ENCODE results near the gene TMEM185B. TPM values are rescaled to one million over a fixed set of nuclear protein-coding genes. Genes with fewer than 3 reads are reported as not detected.

TMEM185B gene
- total and polyA plus RNA-seq, 10 of the 15 experiments (the other 5 are each of a cell fraction or from before 2014, with no cell fraction given) = 2.4 to 20.9 (median 14.5) TPM

DNA sequence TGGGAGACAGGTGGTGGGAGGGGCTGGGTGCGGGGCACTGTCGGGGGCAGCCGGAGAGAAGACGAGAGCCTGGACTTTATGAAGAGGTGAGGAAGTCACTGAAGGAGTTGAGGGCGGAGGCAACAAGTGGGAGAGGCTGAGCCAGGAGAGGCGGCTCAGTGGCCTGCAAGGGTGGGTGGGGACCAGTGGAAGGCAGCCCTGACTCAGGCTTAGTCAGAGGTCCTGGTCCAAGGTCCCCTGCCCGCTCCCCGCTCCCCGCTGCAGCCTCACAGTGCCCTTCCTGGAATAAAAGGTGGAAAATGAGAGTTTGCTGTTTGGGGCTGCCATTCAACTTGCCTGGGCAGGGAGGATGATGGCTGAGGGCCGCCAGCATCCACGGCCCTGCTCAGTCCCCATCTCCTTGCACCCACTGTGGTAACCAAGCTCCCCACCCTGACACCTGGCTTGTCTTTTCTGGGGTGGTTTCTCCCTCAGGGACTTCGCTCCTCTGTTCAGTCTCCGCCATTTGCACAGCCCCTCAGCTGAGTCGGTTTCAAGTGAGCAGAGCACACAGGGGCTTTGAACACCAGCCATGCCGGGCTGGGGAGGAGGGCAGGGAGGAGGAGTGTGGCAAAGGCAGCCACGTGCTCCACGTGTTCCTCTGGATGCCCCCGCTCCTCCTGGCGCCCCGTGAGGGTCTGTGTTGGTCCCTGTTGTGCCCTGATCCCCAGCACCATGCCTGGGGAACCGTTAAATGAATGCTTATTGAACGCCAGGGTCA is 15.7 kb upstream of the TMEM185B start:
- intact Hi-C loops (cut with micrococcal nuclease; ENCODE audit: unreplicated experiment) (no loop called here), in situ Hi-C loops (cut with MboI) (no loop called here)
- Histone ChIP-seq H3K79me2 (ENCODE audit: control insufficient read depth, insufficient read depth, low read length) (no peaks in the 10 kb centered on the region), H3K36me3 (ENCODE audit: control insufficient read depth in 2 of 2, insufficient read depth in 2 of 2, low read length in 1 of 2) (no peaks in the 10 kb centered on the region), H3K9me3 (replicated peaks; ENCODE audit: control insufficient read depth, insufficient read depth, low read length) (peaks cover 5% of the 10 kb centered on the region; the same call in 2 of the 3 replicates), H3K4me2 (ENCODE audit: control insufficient read depth, insufficient read depth) (no peak overlapping the region), H3K27ac (ENCODE audit: control insufficient read depth, insufficient read depth) (no peak overlapping the region), H4K20me1 (ENCODE audit: control insufficient read depth, insufficient read depth) (no peaks in the 10 kb centered on the region), H3K27me3 (replicated peaks in 1 of 2; ENCODE audit: control insufficient read depth in 2 of 2, insufficient read depth in 2 of 2, low read length in 1 of 2) (no peaks in the 10 kb centered on the region), H3K9ac (ENCODE audit: control insufficient read depth, insufficient read depth, low read length) (no peak overlapping the region), H3K4me3 (no peak overlapping the region), H3K4me1 (ENCODE audit: control insufficient read depth, insufficient read depth, low read length) (no peaks in the 10 kb centered on the region; the same call in 1 of the 2 replicates), H2AFZ (ENCODE audit: control insufficient read depth, low read depth, low read length) (no peak overlapping the region)
- ATAC-seq (no peak), FAIRE-seq (no peak), DNase-seq (ENCODE audit: low read depth, low spot score) (no peak)
- WGBS (ENCODE audit: insufficient coverage, insufficient replicate concordance, low lambda C conversion rate, missing lambda C conversion rate) = 72% methylated on average over 21 of the region's 22 CpGs
- RAD21 ChIA-PET (ENCODE audit: unreplicated experiment) = no interaction called here
- CTCF ChIA-PET = interaction anchor here (1.0 kb wide), 1 partner anchor 74 kb away, joined by 4 read pairs; no protein-coding TSS in a partner anchor
- no TSS peak for BruUV-seq (replicated peaks)
- SMC1A ChIA-PET (ENCODE audit: uncharacterized antibody, unreplicated experiment) = interaction anchor here (1.1 kb wide), 1 partner anchor 73 kb away, joined by 3 read pairs; no protein-coding TSS in a partner anchor
- no peak for TF ChIP-seq ASH2L (IDR thresholded peaks at IDR 0.05; ENCODE audit: borderline replicate concordance, low read depth)
- no peak for TF ChIP-seq NBN (IDR thresholded peaks at IDR 0.05)
- no peak for TF ChIP-seq RCOR1 (conservative IDR thresholded peaks at IDR 0.05; ENCODE audit: low read depth, low read length)
- TF ChIP-seq, protein P1, sequence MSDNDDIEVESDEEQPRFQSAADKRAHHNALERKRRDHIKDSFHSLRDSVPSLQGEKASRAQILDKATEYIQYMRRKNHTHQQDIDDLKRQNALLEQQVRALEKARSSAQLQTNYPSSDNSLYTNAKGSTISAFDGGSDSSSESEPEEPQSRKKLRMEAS (IDR thresholded peaks at IDR 0.05; ENCODE audit: low read depth, low read length) = no peak
- TF ChIP-seq TAF1 (IDR thresholded peaks at IDR 0.05; ENCODE audit: borderline replicate concordance, low read depth, low read length) = no peak
- no peak for TF ChIP-seq ETV6 (conservative IDR thresholded peaks at IDR 0.05 in 1 of 2, IDR thresholded peaks at IDR 0.05 in 1 of 2; ENCODE audit: borderline replicate concordance in 1 of 2, low read depth in 1 of 2)
- TF ChIP-seq YY1 (IDR thresholded peaks at IDR 0.05; ENCODE audit: low read depth, low read length) = no peak
- no peak for TF ChIP-seq MXI1 (IDR thresholded peaks at IDR 0.05; ENCODE audit: low read depth, low read length)
- no peak for TF ChIP-seq RBBP5 (conservative IDR thresholded peaks at IDR 0.05)
- no peak for TF ChIP-seq ZNF274 (IDR thresholded peaks at IDR 0.05; ENCODE audit: insufficient read depth, insufficient read length)
- TF ChIP-seq TCF3 (IDR thresholded peaks at IDR 0.05; ENCODE audit: borderline replicate concordance, insufficient read depth, low read depth, low read length) = no peak
- no peak for TF ChIP-seq RAD51 (IDR thresholded peaks at IDR 0.05)
- no peak for TF ChIP-seq HDAC2 (IDR thresholded peaks at IDR 0.05)
- no peak for TF ChIP-seq NR2C2 (IDR thresholded peaks at IDR 0.05; ENCODE audit: borderline replicate concordance, control insufficient read depth, insufficient read length, low read depth)
- TF ChIP-seq CEBPZ (IDR thresholded peaks at IDR 0.05; ENCODE audit: low read depth, low read length) = no peak
- no peak for TF ChIP-seq IKZF2 (IDR thresholded peaks at IDR 0.05)
- TF ChIP-seq SMC3 (IDR thresholded peaks at IDR 0.05; ENCODE audit: borderline replicate concordance, low read length) = no peak
- POLR2A ChIA-PET = interaction anchor here (1.8 kb wide), 1 partner anchor 15 kb away, joined by 5 read pairs; no protein-coding TSS in a partner anchor

Measured in GM12878 (cell line).